Activated CD4-positive, alpha-beta T cell treated with anti-CD3 and anti-CD28 coated beads for 36 hours (primary cell): ENCODE data around the gene FRAT1. TPM values are rescaled to one million over a fixed set of nuclear protein-coding genes. Genes with fewer than 3 reads are reported as not detected.
A peak's percentile ranks its signal among the peaks of the same experiment; 100 is the strongest.
"Not testable (repeated sequence)": the region's sequence is repeated elsewhere in the genome, so short reads cannot be mapped to it uniquely, and the experiment has no call there.

Source experiments
- ATAC-seq: fragments of 200-7000 bp; cut with Tn5 transposase; one replicate; pipeline ENCODE4 v1.10.0; 2021; ENCODE audit warnings: mild to moderate bottlenecking, moderate library complexity
- CTCF ChIA-PET: fragments of 350-600 bp; sonication (Branson Sonifier 250); formaldehyde crosslinking; loops from one replicate; lab custom pipeline; 2021; ENCODE audit warnings: antibody characterized with exemption; lab: Charles Lee
- POLR2A ChIA-PET: fragments of 350-600 bp; sonication (Branson Sonifier 250); formaldehyde crosslinking; loops from one replicate; lab custom pipeline; 2021; ENCODE audit warnings: antibody characterized with exemption, inconsistent platforms; lab: Charles Lee
- DNase-seq: peaks from one replicate; pipeline ENCODE4 v3.0.0-alpha.2; 2020
- H3K27ac Mint-ChIP-seq: one replicate; pipeline ENCODE4 v1.8.0; 2021; ENCODE audit warnings: mixed read lengths
- H3K27me3 Mint-ChIP-seq: one replicate; pipeline ENCODE4 v1.8.0; 2021; ENCODE audit warnings: mixed read lengths
- H3K36me3 Mint-ChIP-seq: one replicate; pipeline ENCODE4 v1.8.0; 2021; ENCODE audit warnings: low read depth, mixed read lengths
- H3K4me1 Mint-ChIP-seq: one replicate; pipeline ENCODE4 v1.8.0; 2021; ENCODE audit warnings: mixed read lengths
- H3K4me3 Mint-ChIP-seq: one replicate; pipeline ENCODE4 v1.8.0; 2021; ENCODE audit warnings: mild to moderate bottlenecking, moderate library complexity, mixed read lengths
- H3K9me3 Mint-ChIP-seq: one replicate; pipeline ENCODE4 v1.8.0; 2021; ENCODE audit warnings: low read depth, mixed read lengths
- intact Hi-C, 2 experiments: fragments of 100-400 bp; cut with DNase I in 1 of 2; cut with micrococcal nuclease in 1 of 2; formaldehyde crosslinking; loops; one replicate each; pipeline versions ENCODE4 v1.14.2 to v1.15.1; 2022 to 2024; cut with DNase I, micrococcal nuclease
- total RNA-seq, 2 experiments: library from RNA; stranded (reverse); gene quantifications; one replicate each; pipeline ENCODE4 v1.2.3, GENCODE V29; 2021

Gene FRAT1
- total RNA-seq, 2 experiments from 2014 or later, result 1.3 to 1.8 TPM

- Mint-ChIP-seq H3K27ac (peak within 1 kb of the TSS; percentile 86), H3K4me3 (peak within 1 kb of the TSS; percentile 83), H3K9me3 (no peaks in the 10 kb centered on the region), H3K27me3 (no peaks in the 10 kb centered on the region), H3K36me3 (peaks cover 11% of the 10 kb centered on the region), H3K4me1 (peaks cover 40% of the 10 kb centered on the region)
- CTCF ChIA-PET, result interaction anchor here (0.6 to 1.9 kb wide), 3 partner anchors 15 to 742 kb away, joined by 3 to 22 read pairs (median 3); partner anchors contain the start of gene FRAT1
- intact Hi-C loops, result loop anchor here (1.0 to 5.0 kb wide), 11 partner anchors 14 to 748 kb away; partner anchors contain the start of genes ARHGAP19 (in 2 of the 2), RRP12 (in 2 of the 2), EXOSC1 (in 1 of the 2) and FRAT1 (in 1 of the 2)
- ATAC-seq (peak; percentile 85), DNase-seq (peak; percentile 91)
- POLR2A ChIA-PET, result interaction anchor here (1.1 to 3.9 kb wide), 2 partner anchors 15 to 67 kb away, joined by 4 to 27 read pairs; partner anchors contain the start of genes FRAT1 and RRP12
Measured at GRCh38 chr10:97334370-97335175, 15.5 kb downstream of the FRAT1 start, which contains the start of gene FRAT2. Gene FRAT2 (minus strand): TSS chr10:97334729. CDS start chr10:97334572, 157 bp downstream.

- POLR2A ChIA-PET, result no interaction called here
- H3K36me3 Mint-ChIP-seq, result peaks cover 7% of the 10 kb centered on the region
- DNase-seq, result peak; percentile 32
- no peaks in the 10 kb centered on the region for H3K27me3 Mint-ChIP-seq
- CTCF ChIA-PET, result no interaction called here
- intact Hi-C loops, result loop anchor here (1.0 to 2.0 kb wide), 7 partner anchors 43 to 748 kb away; partner anchors contain the start of genes ARHGAP19 (in 1 of the 2), EXOSC1 (in 1 of the 2), LCOR (in 1 of the 2) and MMS19 (in 1 of the 2)
- H3K4me3 Mint-ChIP-seq, result peak overlapping the region; percentile 67
- H3K27ac Mint-ChIP-seq, result no peak overlapping the region
- H3K4me1 Mint-ChIP-seq, result peaks cover 36% of the 10 kb centered on the region
- H3K9me3 Mint-ChIP-seq, result no peaks in the 10 kb centered on the region
- ATAC-seq, result no peak
Measured at GRCh38 chr10:97335188-97335619, 16.1 kb downstream of the FRAT1 start.

GRCh38 chr10:97336006-97336405 is 16.9 kb downstream of the FRAT1 start:
- Mint-ChIP-seq H3K36me3 (peaks cover 7% of the 10 kb centered on the region), H3K27ac (peak overlapping the region; percentile 29), H3K9me3 (no peaks in the 10 kb centered on the region), H3K27me3 (no peaks in the 10 kb centered on the region), H3K4me3 (peak overlapping the region; percentile 40), H3K4me1 (peaks cover 34% of the 10 kb centered on the region)
- intact Hi-C loops, result no loop called here
- DNase-seq (no peak), ATAC-seq (no peak)
- CTCF ChIA-PET, result no interaction called here
- POLR2A ChIA-PET, result no interaction called here

DNA sequence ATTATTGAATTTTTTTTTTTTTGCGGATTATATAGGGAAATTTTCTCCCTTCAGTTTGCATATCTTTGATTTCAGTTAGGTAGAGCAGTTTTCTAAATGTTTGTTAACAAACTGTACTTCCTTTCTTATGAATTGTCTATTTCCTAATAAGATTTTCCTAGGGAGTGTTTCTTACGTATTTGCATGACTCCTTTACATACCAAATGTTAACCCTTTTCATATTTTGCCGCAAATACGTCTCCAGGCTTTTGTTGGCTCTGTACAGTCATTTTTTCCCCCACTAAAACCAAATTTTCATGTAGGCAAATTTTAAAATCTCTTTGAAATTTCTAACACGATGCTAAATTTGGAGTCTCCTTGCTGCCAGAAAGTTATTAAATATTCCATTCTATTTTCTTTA is 17.4 kb downstream of the FRAT1 start:
- Mint-ChIP-seq H3K4me3 (no peak overlapping the region), H3K9me3 (no peaks in the 10 kb centered on the region), H3K4me1 (peaks cover 30% of the 10 kb centered on the region), H3K27me3 (no peaks in the 10 kb centered on the region), H3K27ac (no peak overlapping the region), H3K36me3 (peaks cover 7% of the 10 kb centered on the region)
- DNase-seq, result no peak
- CTCF ChIA-PET, result no interaction called here
- no peak for ATAC-seq
- intact Hi-C loops, result no loop called here
- POLR2A ChIA-PET, result no interaction called here

DNA sequence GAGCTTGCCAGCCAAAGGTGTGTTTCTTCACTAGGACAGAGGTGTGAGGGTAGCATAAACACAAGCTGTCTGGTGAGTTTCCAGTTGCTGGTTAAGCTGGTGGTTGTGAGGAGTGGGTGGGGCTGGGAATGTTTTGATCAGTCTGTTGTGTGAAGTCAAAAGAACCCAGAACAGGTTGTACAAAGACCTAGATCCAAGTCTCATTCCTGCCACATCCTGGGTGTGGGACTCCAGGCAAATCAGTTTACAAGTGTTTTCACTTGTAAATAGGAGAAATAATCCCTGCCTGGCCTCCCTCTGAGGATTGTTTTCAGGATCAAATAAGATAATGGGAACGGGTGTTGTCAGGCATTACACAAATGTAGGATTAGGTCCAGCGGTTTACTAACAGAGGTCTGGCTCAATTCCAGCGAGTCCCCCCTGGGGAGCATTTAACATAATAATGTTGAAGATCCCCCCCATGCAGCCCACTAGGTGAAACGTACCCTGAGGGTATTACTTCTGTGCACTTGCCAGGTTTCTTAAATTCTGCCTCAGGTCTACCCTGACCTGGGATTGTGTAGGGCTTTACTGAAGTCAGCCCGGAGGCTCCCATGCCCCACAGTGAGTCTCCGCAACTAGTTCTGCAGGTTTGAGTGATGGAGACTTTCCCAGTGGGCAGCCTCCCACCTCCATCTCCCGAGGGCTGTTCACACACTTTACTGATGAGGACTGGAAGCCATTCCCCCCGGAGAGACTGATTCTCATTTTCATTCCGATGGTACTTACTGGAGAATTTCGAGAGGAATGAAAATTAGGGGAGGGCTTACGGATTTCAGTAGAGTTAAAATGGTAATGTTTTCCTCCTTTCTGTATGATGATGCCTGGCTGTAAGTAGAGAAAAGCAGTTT is 18.1 kb downstream of the FRAT1 start:
- no peak overlapping the region for H3K27ac Mint-ChIP-seq
- H3K27me3 Mint-ChIP-seq, result no peaks in the 10 kb centered on the region
- ChIA-PET POLR2A (no interaction called here), CTCF (interaction anchor here (0.6 to 1.8 kb wide), 2 partner anchors 15 to 59 kb away, joined by 4 to 5 read pairs; no protein-coding TSS in a partner anchor)
- no peak for ATAC-seq
- H3K9me3 Mint-ChIP-seq, result no peaks in the 10 kb centered on the region
- H3K4me1 Mint-ChIP-seq, result peaks cover 24% of the 10 kb centered on the region
- intact Hi-C loops, result no loop called here
- no peak for DNase-seq
- no peak overlapping the region for H3K4me3 Mint-ChIP-seq
- peaks cover 7% of the 10 kb centered on the region for H3K36me3 Mint-ChIP-seq

DNA sequence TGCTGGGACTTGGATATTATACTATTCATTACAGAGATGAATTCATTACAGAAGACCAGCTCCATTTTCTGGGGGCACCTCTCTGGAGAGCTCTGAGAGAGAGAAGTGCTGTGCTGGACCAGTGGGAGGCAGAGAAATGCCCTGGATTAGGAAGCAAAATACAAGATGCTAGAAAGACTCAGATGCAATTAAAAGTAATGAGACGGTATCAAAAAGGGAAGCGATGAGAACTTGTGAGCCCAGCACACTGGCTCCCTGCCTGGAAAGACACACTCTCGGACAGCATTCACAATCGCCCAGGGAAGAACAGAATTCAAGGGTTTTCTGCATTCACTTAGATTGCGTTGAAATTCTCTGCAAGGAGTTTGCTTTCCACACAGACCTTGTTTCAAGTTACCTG is 19.0 kb downstream of the FRAT1 start:
- peaks cover 17% of the 10 kb centered on the region for H3K4me1 Mint-ChIP-seq
- intact Hi-C loops, result no loop called here
- POLR2A ChIA-PET, result no interaction called here
- DNase-seq (no peak), ATAC-seq (no peak)
- H3K4me3 Mint-ChIP-seq, result no peak overlapping the region
- H3K36me3 Mint-ChIP-seq, result peaks cover 6% of the 10 kb centered on the region
- no peak overlapping the region for H3K27ac Mint-ChIP-seq
- no peaks in the 10 kb centered on the region for H3K27me3 Mint-ChIP-seq
- no peaks in the 10 kb centered on the region for H3K9me3 Mint-ChIP-seq
- CTCF ChIA-PET, result interaction anchor here (0.6 to 1.8 kb wide), 2 partner anchors 16 to 59 kb away, joined by 4 to 5 read pairs; no protein-coding TSS in a partner anchor

- POLR2A ChIA-PET, result no interaction called here
- Mint-ChIP-seq H3K9me3 (no peaks in the 10 kb centered on the region), H3K27ac (no peak overlapping the region), H3K27me3 (no peaks in the 10 kb centered on the region), H3K4me3 (no peak overlapping the region), H3K4me1 (peaks cover 5% of the 10 kb centered on the region), H3K36me3 (no peaks in the 10 kb centered on the region)
- intact Hi-C loops, result no loop called here
- CTCF ChIA-PET, result interaction anchor here (1.0 to 1.2 kb wide), 3 partner anchors 9 to 63 kb away, joined by 3 to 6 read pairs (median 5); no protein-coding TSS in a partner anchor
- no peak for ATAC-seq
- no peak for DNase-seq
Measured at GRCh38 chr10:97341416-97341815, 22.3 kb downstream of the FRAT1 start.

- POLR2A ChIA-PET, H3K36me3 Mint-ChIP-seq, DNase-seq, H3K4me1 Mint-ChIP-seq, intact Hi-C loops, H3K4me3 Mint-ChIP-seq, ATAC-seq, H3K9me3 Mint-ChIP-seq, H3K27me3 Mint-ChIP-seq, H3K27ac Mint-ChIP-seq: not testable (repeated sequence)
- CTCF ChIA-PET, result interaction anchor here (0.6 to 1.3 kb wide), 3 partner anchors 45 to 228 kb away, joined by 3 to 5 read pairs (median 4); no protein-coding TSS in a partner anchor
Measured at GRCh38 chr10:97343664-97344063, 24.6 kb downstream of the FRAT1 start.

DNA sequence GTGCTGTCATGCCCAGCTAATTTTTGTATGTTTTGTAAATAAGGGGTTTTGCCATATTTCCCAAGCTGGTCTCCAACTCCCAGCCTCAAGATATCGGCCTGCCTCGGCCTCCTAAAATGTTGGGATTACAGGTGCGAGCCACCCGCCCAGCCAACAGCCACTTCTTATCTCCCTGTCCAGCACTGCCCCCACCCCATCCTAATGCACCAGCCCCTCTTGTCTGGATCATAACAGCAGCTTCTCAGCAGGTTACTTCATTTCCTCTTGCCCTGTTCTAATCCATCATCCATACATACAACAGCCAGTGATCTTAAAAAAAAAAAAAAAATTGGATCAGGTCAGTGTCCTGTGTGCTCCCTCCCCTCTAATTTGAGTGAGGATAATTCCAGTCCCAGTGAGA is 28.2 kb downstream of the FRAT1 start:
- no peaks in the 10 kb centered on the region for H3K9me3 Mint-ChIP-seq
- intact Hi-C loops, result no loop called here
- no peak overlapping the region for H3K4me3 Mint-ChIP-seq
- ChIA-PET CTCF (no interaction called here), POLR2A (no interaction called here)
- no peaks in the 10 kb centered on the region for H3K27me3 Mint-ChIP-seq
- DNase-seq (no peak), ATAC-seq (no peak)
- H3K27ac Mint-ChIP-seq, result no peak overlapping the region
- peaks cover 6% of the 10 kb centered on the region for H3K36me3 Mint-ChIP-seq
- H3K4me1 Mint-ChIP-seq, result no peaks in the 10 kb centered on the region

DNA sequence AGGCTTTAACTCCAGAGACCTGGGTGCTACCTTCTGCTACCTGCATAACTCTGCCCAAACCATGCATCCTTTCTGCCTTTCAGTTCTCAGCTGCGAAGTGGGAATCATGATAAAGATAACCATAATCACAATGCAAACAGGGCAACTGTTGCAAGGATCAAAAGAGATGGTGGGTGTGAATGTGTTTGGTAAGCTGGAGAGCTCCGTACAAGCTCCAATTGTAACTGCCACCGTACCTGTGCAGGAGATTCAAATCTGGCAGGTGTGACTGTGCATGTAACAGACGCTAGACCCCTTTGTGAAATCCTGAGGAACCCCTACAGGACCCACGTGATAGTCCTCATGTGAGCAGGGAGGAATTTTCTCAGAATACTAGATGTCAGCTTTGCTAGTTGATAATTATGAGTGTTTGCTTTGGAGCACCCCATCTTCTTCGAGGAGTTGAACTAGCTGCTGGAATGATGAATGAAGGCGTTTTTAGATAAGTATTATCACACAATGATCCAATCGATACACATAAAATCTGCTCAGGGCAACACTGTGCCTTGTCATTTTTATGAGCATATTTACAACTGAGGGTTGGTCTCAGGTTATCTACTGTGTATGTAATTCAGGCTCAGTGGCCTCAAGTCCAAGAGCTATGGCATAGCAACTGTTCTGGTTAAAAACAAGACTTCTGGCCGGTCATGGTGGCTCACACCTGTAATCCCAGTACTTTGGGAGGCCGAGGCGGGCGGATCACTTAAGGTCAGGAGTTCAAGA is 30.9 kb downstream of the FRAT1 start:
- intact Hi-C loops, result loop anchor here in 1 of 2 experiments (10.0 kb wide), 1 partner anchor 275 kb away; no protein-coding TSS in a partner anchor
- Mint-ChIP-seq H3K4me3 (no peak overlapping the region), H3K9me3 (no peaks in the 10 kb centered on the region), H3K27me3 (no peaks in the 10 kb centered on the region), H3K4me1 (no peaks in the 10 kb centered on the region), H3K27ac (no peak overlapping the region), H3K36me3 (peaks cover 7% of the 10 kb centered on the region)
- ChIA-PET CTCF (interaction anchor here (0.5 to 1.7 kb wide), 6 partner anchors 17 to 954 kb away, joined by 3 to 4 read pairs (median 3); partner anchors contain the start of gene RRP12), POLR2A (interaction anchor here (0.6 kb wide), 1 partner anchor 11 kb away, joined by 3 read pairs; no protein-coding TSS in a partner anchor)
- DNase-seq (no peak), ATAC-seq (no peak)
